Activated naive CD8-positive, alpha-beta T cell treated with anti-CD3 and anti-CD28 coated beads for 36 hours (primary cell): ENCODE results near the gene NOB1. TPM values are rescaled to one million over a fixed set of nuclear protein-coding genes. Genes with fewer than 3 reads are reported as not detected.

ENCODE experiments used
- DNase-seq: peaks from one replicate; pipeline ENCODE4 v3.0.0; 2021
- H3K27ac Mint-ChIP-seq: one replicate; pipeline ENCODE4 v1.8.0; 2022; ENCODE audit warnings: mild to moderate bottlenecking, moderate library complexity, mixed read lengths
- H3K27me3 Mint-ChIP-seq: one replicate; pipeline ENCODE4 v1.8.0; 2022; ENCODE audit warnings: mild to moderate bottlenecking, mixed read lengths
- H3K36me3 Mint-ChIP-seq: one replicate; pipeline ENCODE4 v1.8.0; 2021; ENCODE audit warnings: mild to moderate bottlenecking, mixed read lengths
- H3K4me1 Mint-ChIP-seq: one replicate; pipeline ENCODE4 v1.8.0; 2021; ENCODE audit warnings: mixed read lengths
- H3K4me3 Mint-ChIP-seq: one replicate; pipeline ENCODE4 v1.8.0; 2022; ENCODE audit warnings: mild to moderate bottlenecking, moderate library complexity, mixed read lengths
- H3K9me3 Mint-ChIP-seq: one replicate; pipeline ENCODE4 v1.8.0; 2022; ENCODE audit warnings: mixed read lengths
- total RNA-seq, 2 experiments: library from RNA; stranded (reverse); gene quantifications; one replicate each; pipeline ENCODE4 v1.2.3, GENCODE V29; 2021

Gene NOB1
- total RNA-seq, 2 experiments from 2014 or later = 152 to 165 TPM

DNA sequence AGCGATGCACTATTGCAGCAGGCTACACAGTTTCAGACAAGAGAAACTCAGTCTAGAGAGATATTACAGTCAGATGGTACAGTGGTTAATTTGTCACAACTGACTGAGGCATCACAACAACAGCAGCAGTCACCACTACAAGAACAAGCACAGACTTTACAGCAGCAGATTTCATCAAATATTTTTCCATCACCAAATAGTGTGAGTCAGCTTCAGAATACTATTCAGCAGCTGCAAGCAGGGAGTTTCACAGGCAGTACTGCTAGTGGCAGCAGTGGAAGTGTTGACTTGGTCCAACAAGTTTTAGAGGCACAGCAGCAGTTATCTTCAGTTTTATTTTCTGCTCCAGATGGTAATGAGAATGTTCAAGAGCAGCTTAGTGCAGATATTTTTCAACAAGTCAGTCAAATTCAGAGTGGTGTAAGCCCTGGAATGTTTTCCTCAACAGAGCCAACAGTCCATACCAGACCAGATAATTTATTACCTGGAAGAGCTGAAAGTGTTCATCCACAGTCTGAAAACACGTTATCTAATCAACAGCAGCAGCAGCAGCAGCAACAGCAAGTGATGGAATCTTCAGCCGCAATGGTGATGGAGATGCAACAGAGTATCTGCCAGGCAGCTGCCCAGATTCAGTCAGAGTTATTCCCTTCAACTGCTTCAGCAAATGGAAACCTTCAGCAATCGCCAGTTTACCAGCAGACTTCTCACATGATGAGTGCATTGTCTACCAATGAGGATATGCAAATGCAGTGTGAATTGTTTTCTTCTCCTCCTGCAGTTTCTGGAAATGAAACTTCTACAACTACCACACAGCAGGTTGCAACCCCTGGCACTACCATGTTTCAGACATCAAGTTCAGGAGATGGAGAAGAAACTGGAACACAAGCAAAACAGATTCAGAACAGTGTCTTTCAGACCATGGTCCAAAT is 62.5 kb downstream of the NOB1 start:
- Mint-ChIP-seq H3K9me3 (no peaks in the 10 kb centered on the region), H3K27me3 (no peaks in the 10 kb centered on the region), H3K4me3 (no peak overlapping the region), H3K36me3 (peaks cover 29% of the 10 kb centered on the region), H3K4me1 (peaks cover 15% of the 10 kb centered on the region), H3K27ac (peak overlapping the region; percentile 83)
- DNase-seq = peak; percentile 5

Other genes starting within 250 kb of the NOB1 start
- gene NFAT5, start 189.0 kb downstream of the NOB1 start, total RNA-seq = 10 to 100 TPM; 26.1 to 26.3 TPM
- gene NQO1, start 28.4 kb downstream of the NOB1 start, total RNA-seq = 10 to 100 TPM in 1 of 2 experiments, 1 to 10 TPM in 1; 9.9 to 11.3 TPM
- gene WWP2, start 7.4 kb upstream of the NOB1 start, total RNA-seq = 10 to 100 TPM; 32.1 to 35.3 TPM
- gene CLEC18A, start 196.4 kb upstream of the NOB1 start, total RNA-seq = under 1 TPM in 1 of 2 experiments, not detected in 1; 0.14 TPM